GM12872 (cell line): ENCODE data around the gene SP9.

Experiments used
- CTCF ChIP-seq: IDR thresholded peaks from 3 replicates; pipeline ENCODE4 v1.5.1; 2011; ENCODE audit warnings: low read depth, mild to moderate bottlenecking, low read length, moderate library complexity; ENCODE audit not compliant: insufficient read depth

Gene SP9

GRCh38 chr2:174334781-174335251 is at the start of gene SP9:
SP9 (plus strand) TSS chr2:174334954; CDS start chr2:174335093, 139 bp downstream.
- TF ChIP-seq CTCF = no peak

GRCh38 chr2:174286172-174286571 is 48.6 kb upstream of the SP9 start:
- no peak for TF ChIP-seq CTCF

- no peak for TF ChIP-seq CTCF
Measured at GRCh38 chr2:174292908-174293307, 41.8 kb upstream of the SP9 start.

- TF ChIP-seq CTCF = no peak
Measured at GRCh38 chr2:174300114-174300513, 34.6 kb upstream of the SP9 start.

GRCh38 chr2:174312581-174313234 is 22.0 kb upstream of the SP9 start:
- no peak for TF ChIP-seq CTCF

GRCh38 chr2:174322149-174322548 is 12.6 kb upstream of the SP9 start:
- no peak for TF ChIP-seq CTCF

GRCh38 chr2:174322746-174323145 is 12.0 kb upstream of the SP9 start:
- no peak for TF ChIP-seq CTCF
